Pancreas (tissue), 10 donors: ENCODE results near the gene SDK1. TPM values are rescaled to one million over a fixed set of nuclear protein-coding genes. Genes with fewer than 3 reads are reported as not detected.
A peak's percentile ranks its signal among the peaks of the same experiment; 100 is the strongest.

Source experiments
- ATAC-seq, 4 donors: fragments of 200-7000 bp; cut with Tn5 transposase; one replicate each; pipeline versions ENCODE4 v1.8.0 to v1.9.1; 2020; ENCODE audit warnings: mild to moderate bottlenecking in 4 of 4, moderate library complexity in 4 of 4
- DNase-seq, 6 donors: peaks; one replicate each; pipeline ENCODE4 v3.0.0-alpha.2; 2020
- FAIRE-seq: peaks from 2 replicates; lab custom pipeline; 2012; peaks lifted over from hg19 to GRCh38; lab: Jason Lieb, UNC
- H3K27ac ChIP-seq, 4 donors: fragments of 200-600 bp; sonication (generic); 1 replicate in 3 of 4; 2 replicates in 1 of 4; pipeline versions ENCODE4 v1.5.0 to v1.8.0; 2020
- H3K27me3 ChIP-seq, 4 donors: fragments of 200-600 bp; one replicate each; pipeline ENCODE4 v1.8.0; 2021
- H3K36me3 ChIP-seq, 3 donors: fragments of 200-600 bp; sonication (generic) in 1 of 3; one replicate each; pipeline versions ENCODE4 v1.5.0 to v1.8.0; 2020 to 2021
- H3K4me1 ChIP-seq, 3 donors: fragments of 200-600 bp; one replicate each; pipeline ENCODE4 v1.8.0; 2021
- H3K4me3 ChIP-seq, 4 donors: fragments of 200-600 bp; sonication (generic) in 2 of 4; one replicate each; pipeline versions ENCODE4 v1.5.0 to v1.8.0; 2020 to 2021
- H3K9me3 ChIP-seq, 4 donors: fragments of 200-600 bp; one replicate each; pipeline ENCODE4 v1.8.0; 2021
- WGBS, 2 donors: extraction: QIAGEN DNeasy Blood & Tissue Kit; methylation state at CpG; one replicate each; pipeline ENCODE4 v1.1.7; 2013; 5-methylcytosine and 5-hydroxymethylcytosine counted together
- intact Hi-C, 3 donors: fragments of 100-400 bp; cut with DNase I; formaldehyde crosslinking; loops; one replicate each; pipeline versions ENCODE4 v1.11.1 to v1.14.2; 2022
- polyA plus RNA-seq, 2 donors: library from polyadenylated mRNA; stranded (reverse); fragments of 200-250 nt; gene quantifications; one replicate each; pipeline ENCODE4 v1.2.3, GENCODE V29; 2013
- total RNA-seq, 6 donors: library from RNA; stranded (reverse); fragmentation: NEBNext Ultra II Directional in 4 of 6; extraction: Animal tissue kit (Norgen Biotek cat#: 25700) in 4 of 6; gene quantifications; one replicate each; pipeline versions ENCODE4 v1.2.1 to v1.2.4, GENCODE V29; 2021 to 2023
- TF ChIP-seq, protein P1 (sequence below), 4 donors: fragments of 200-600 bp; sonication (generic) in 3 of 4; IDR thresholded peaks; one replicate each; pipeline versions ENCODE4 v1.5.0 to v1.8.0; 2021; ENCODE audit warnings: antibody characterized with exemption in 4 of 4
- donor health status: healthy with polysubstance abuse.
- donor health status: DM: no; HTN: no; CAD: no; lungs with moderate emphysema.
- donor health status: DM: no; HTN: no; CAD: no.
- donor health status: control.
- donor health status: control.
- donor health status: Bipolar disorder and iron deficiency.
- donor health status: DM: yes; HTN: yes; CAD: no.
- donor health status: DM: no; HTN: no; CAD: no.
- donor health status: DM: no; HTN: no; CAD: no.
- donor health status: DM: yes; HTN: yes; CAD: no.

SDK1 gene
- total and polyA plus RNA-seq, 8 donors, result 10.8 to 30.8 (median 19.8) TPM

DNA sequence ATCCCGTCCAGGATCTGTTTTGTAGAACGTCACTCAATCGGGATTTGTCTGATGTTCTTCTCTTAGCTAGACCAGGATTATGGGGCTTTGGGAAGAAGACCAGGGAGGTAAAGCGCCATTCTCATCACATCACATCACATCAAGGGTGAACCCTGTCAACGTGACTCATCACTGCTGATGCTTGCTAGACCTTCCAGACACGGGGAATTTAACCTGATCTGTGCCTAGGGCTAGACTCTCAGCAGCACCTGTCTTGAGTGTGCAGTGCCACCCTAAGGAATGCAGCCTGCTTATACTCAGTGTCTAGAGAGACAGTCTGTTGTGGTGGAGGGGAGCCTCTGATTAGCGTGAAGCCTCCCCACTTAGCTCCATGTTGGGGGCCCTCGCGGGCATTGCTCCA lies 702.5 kb downstream of the SDK1 start:
- no peak overlapping the region for H3K27ac ChIP-seq
- intact Hi-C loops, result no loop called here
- 85 to 91% methylated on average over 9 of the region's 9 CpGs for WGBS, 2 donors
- DNase-seq (no peak), FAIRE-seq (no peak), ATAC-seq (no peak)
- TF ChIP-seq, protein P1, sequence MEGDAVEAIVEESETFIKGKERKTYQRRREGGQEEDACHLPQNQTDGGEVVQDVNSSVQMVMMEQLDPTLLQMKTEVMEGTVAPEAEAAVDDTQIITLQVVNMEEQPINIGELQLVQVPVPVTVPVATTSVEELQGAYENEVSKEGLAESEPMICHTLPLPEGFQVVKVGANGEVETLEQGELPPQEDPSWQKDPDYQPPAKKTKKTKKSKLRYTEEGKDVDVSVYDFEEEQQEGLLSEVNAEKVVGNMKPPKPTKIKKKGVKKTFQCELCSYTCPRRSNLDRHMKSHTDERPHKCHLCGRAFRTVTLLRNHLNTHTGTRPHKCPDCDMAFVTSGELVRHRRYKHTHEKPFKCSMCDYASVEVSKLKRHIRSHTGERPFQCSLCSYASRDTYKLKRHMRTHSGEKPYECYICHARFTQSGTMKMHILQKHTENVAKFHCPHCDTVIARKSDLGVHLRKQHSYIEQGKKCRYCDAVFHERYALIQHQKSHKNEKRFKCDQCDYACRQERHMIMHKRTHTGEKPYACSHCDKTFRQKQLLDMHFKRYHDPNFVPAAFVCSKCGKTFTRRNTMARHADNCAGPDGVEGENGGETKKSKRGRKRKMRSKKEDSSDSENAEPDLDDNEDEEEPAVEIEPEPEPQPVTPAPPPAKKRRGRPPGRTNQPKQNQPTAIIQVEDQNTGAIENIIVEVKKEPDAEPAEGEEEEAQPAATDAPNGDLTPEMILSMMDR (IDR thresholded peaks at IDR 0.05), result no peak
- H3K4me1 ChIP-seq, result no peaks in the 10 kb centered on the region
- H3K27me3 ChIP-seq, result no peaks in the 10 kb centered on the region
- H3K36me3 ChIP-seq, result no peaks in the 10 kb centered on the region
- no peaks in the 10 kb centered on the region for H3K9me3 ChIP-seq
- H3K4me3 ChIP-seq, result no peak overlapping the region

DNA sequence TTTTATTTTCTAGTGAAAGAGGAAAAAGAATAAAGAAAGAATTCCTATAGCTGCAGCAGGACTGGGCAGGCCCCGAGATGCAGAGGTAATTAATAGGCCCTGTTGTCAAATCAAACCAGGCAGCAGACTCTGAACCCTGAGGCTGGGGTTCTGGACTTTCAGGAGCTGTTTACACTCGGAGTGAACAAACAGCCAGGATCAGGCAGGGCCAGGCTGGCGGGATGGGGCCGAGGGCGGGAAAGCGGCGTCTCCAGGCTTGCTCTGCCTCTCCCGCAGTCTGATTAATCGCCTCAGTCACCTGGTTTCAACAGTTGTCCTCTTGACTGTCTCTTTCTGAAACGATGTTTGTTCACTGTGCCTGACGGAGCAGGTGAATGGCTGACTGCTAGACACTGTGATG lies 705.6 kb downstream of the SDK1 start:
- intact Hi-C loops, result no loop called here
- no peaks in the 10 kb centered on the region for H3K4me1 ChIP-seq
- TF ChIP-seq, protein P1 (IDR thresholded peaks at IDR 0.05), result no peak
- no peak overlapping the region for H3K27ac ChIP-seq
- WGBS, 2 donors, result 62 to 71% methylated on average over 11 of the region's 11 CpGs
- no peaks in the 10 kb centered on the region for H3K27me3 ChIP-seq
- DNase-seq, result peak in 1 of 6 donors; percentile 12
- H3K36me3 ChIP-seq, result no peaks in the 10 kb centered on the region
- no peaks in the 10 kb centered on the region for H3K9me3 ChIP-seq
- no peak for FAIRE-seq
- ATAC-seq, result peak in 2 of 4 donors; percentile 76 to 78
- H3K4me3 ChIP-seq, result no peak overlapping the region

DNA sequence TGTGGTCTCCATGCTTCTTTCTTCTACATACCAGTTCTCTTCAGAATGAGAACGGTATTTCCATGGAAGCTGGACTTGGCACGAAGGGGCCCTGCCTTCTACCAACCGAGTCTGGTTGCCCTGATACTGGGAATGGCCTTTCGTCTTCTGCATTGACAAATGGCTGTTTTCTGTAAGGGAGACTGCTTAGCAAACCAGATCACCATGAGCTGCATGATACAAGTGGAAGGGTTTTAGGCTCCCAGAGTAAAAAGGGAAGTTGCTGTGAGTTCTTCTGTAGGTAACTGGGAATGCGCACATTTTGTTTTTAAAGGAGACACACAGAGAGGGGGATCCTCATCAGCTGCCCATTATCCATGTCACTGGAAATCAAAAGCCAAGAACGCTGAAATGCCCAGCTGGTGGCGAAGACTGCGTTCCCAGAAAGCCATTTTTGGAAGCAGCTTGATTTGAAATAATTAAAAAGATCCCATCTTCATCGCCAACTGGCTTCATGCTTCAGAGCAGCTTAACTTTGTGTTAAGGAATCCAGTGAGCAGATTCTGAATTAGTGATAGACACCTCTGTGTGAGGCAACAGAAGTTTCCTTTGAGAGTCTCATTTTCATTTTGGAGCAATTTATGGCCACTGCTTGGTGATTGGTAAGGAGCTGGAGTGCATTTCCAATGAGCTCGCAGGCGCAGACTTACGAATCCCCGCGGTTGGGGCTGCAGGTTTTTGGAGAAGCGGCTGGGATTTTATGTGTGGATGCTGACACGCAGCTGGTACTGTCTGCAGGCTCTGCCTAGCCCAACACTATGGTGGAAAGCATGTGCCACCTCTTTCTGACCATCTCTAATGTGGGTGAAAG lies 708.4 kb downstream of the SDK1 start:
- DNase-seq, result no peak

DNA sequence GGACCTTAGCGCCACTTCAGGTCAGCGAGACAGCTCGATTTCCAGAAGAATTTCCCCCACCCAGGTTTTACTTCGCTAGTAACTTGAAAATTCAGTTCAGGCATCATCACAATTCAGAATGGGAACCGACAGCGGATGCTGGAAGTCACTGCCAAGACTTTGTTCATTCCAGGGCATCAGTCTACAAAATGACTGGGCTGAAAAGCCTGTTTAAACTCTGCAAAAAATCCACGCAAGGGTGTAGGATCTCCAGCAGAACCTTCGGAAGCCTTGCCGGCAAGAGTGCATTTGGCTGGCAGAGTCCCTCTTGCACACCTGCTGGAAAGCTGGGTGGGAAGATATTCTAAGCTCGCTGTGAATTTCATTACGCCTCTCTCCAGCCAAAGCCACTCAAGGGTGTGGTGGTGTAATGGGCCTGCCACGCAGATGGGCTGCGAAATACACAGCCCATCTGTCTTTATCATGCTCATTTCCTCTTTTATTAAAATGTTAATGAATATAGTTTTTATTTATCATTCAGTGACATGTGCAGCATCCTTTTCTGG lies 709.1 kb downstream of the SDK1 start:
- TF ChIP-seq, protein P1 (IDR thresholded peaks at IDR 0.05), result no peak
- no peak for DNase-seq
- WGBS, 2 donors, result 94 to 95% methylated on average over 13 of the region's 13 CpGs

More for the DNA sequence above, 708.4 kb downstream of the SDK1 start:
- H3K27me3 ChIP-seq, result no peaks in the 10 kb centered on the region
- H3K9me3 ChIP-seq, result no peaks in the 10 kb centered on the region
- 91 to 93% methylated on average over 16 of the region's 16 CpGs for WGBS, 2 donors
- H3K4me1 ChIP-seq, result no peaks in the 10 kb centered on the region
- no peak overlapping the region for H3K27ac ChIP-seq
- no peak for ATAC-seq
- intact Hi-C loops, result no loop called here
- TF ChIP-seq, protein P1 (IDR thresholded peaks at IDR 0.05), result no peak
- H3K36me3 ChIP-seq, result no peaks in the 10 kb centered on the region
- H3K4me3 ChIP-seq, result no peak overlapping the region
- no peak for FAIRE-seq

More for the DNA sequence above, 709.1 kb downstream of the SDK1 start:
- FAIRE-seq, result no peak
- H3K4me1 ChIP-seq, result no peaks in the 10 kb centered on the region
- H3K27ac ChIP-seq, result no peak overlapping the region
- ATAC-seq, result no peak
- no peaks in the 10 kb centered on the region for H3K9me3 ChIP-seq
- intact Hi-C loops, result no loop called here
- no peaks in the 10 kb centered on the region for H3K27me3 ChIP-seq
- no peak overlapping the region for H3K4me3 ChIP-seq
- H3K36me3 ChIP-seq, result no peaks in the 10 kb centered on the region
